ENCODE data around the gene KRT6B.

KRT6B gene

GRCh38 chr12:52405922-52406385, 46.0 kb downstream of the KRT6B start, which contains the start of gene KRT82:
KRT82 (minus strand) TSS chr12:52406335; CDS start chr12:52406277, 58 bp downstream.
- Histone ChIP-seq H3K9me3 (ENCODE audit: control insufficient read depth in 1 of 2, low read length in 2 of 2) (no peaks in the 10 kb centered on the region), H3K4me1 (ENCODE audit: control insufficient read depth in 1 of 2, insufficient read depth in 2 of 2, low read length in 2 of 2) (peaks cover 0 to 3% of the 10 kb centered on the region in 2 donors), H3K4me3 (ENCODE audit: low read depth in 1 of 2, low read length in 2 of 2) (no peak within 1 kb of the TSS), H3K36me3 (ENCODE audit: control insufficient read depth in 1 of 2, insufficient read depth in 2 of 2, low read length in 2 of 2) (no peaks in the 10 kb centered on the region), H3K27ac (ENCODE audit: low read length) (no peak within 1 kb of the TSS), H3K27me3 (ENCODE audit: low read depth, low read length) (no peaks in the 10 kb centered on the region)

GRCh38 chr12:52404951-52405350, 47.0 kb downstream of the KRT6B start:
- Histone ChIP-seq H3K4me1 (ENCODE audit: control insufficient read depth in 1 of 2, insufficient read depth in 2 of 2, low read length in 2 of 2) (no peaks in the 10 kb centered on the region), H3K9me3 (ENCODE audit: control insufficient read depth in 1 of 2, low read length in 2 of 2) (no peaks in the 10 kb centered on the region), H3K36me3 (ENCODE audit: control insufficient read depth in 1 of 2, insufficient read depth in 2 of 2, low read length in 2 of 2) (no peaks in the 10 kb centered on the region), H3K4me3 (ENCODE audit: low read depth in 1 of 2, low read length in 2 of 2) (no peak overlapping the region), H3K27ac (ENCODE audit: low read length) (no peak overlapping the region), H3K27me3 (ENCODE audit: low read depth, low read length) (no peaks in the 10 kb centered on the region)

GRCh38 chr12:52403561-52403960, 48.4 kb downstream of the KRT6B start:
- no peaks in the 10 kb centered on the region for H3K9me3 ChIP-seq (ENCODE audit: control insufficient read depth in 1 of 2, low read length in 2 of 2)
- H3K4me1 ChIP-seq (ENCODE audit: control insufficient read depth in 1 of 2, insufficient read depth in 2 of 2, low read length in 2 of 2) = no peaks in the 10 kb centered on the region
- no peak overlapping the region for H3K4me3 ChIP-seq (ENCODE audit: low read depth in 1 of 2, low read length in 2 of 2)
- no peak overlapping the region for H3K27ac ChIP-seq (ENCODE audit: low read length)
- no peaks in the 10 kb centered on the region for H3K36me3 ChIP-seq (ENCODE audit: control insufficient read depth in 1 of 2, insufficient read depth in 2 of 2, low read length in 2 of 2)
- no peaks in the 10 kb centered on the region for H3K27me3 ChIP-seq (ENCODE audit: low read depth, low read length)

- Histone ChIP-seq H3K4me3 (ENCODE audit: low read depth in 1 of 2, low read length in 2 of 2) (no peak overlapping the region), H3K27me3 (ENCODE audit: low read depth, low read length) (no peaks in the 10 kb centered on the region)
Observed at GRCh38 chr12:52402873-52403540, 48.9 kb downstream of the KRT6B start.

GRCh38 chr12:52402377-52402776, 49.6 kb downstream of the KRT6B start:
- H3K27me3 ChIP-seq (ENCODE audit: low read depth, low read length) = no peaks in the 10 kb centered on the region
- no peaks in the 10 kb centered on the region for H3K36me3 ChIP-seq (ENCODE audit: control insufficient read depth in 1 of 2, insufficient read depth in 2 of 2, low read length in 2 of 2)
- no peaks in the 10 kb centered on the region for H3K4me1 ChIP-seq (ENCODE audit: control insufficient read depth in 1 of 2, insufficient read depth in 2 of 2, low read length in 2 of 2)

More at GRCh38 chr12:52402873-52403540, 48.9 kb downstream of the KRT6B start:
- Histone ChIP-seq H3K36me3 (ENCODE audit: control insufficient read depth in 1 of 2, insufficient read depth in 2 of 2, low read length in 2 of 2) (no peaks in the 10 kb centered on the region), H3K4me1 (ENCODE audit: control insufficient read depth in 1 of 2, insufficient read depth in 2 of 2, low read length in 2 of 2) (no peaks in the 10 kb centered on the region), H3K27ac (ENCODE audit: low read length) (no peak overlapping the region), H3K9me3 (ENCODE audit: control insufficient read depth in 1 of 2, low read length in 2 of 2) (no peaks in the 10 kb centered on the region)

GRCh38 chr12:52401926-52402325, 50.0 kb downstream of the KRT6B start:
- H3K4me1 ChIP-seq (ENCODE audit: control insufficient read depth in 1 of 2, insufficient read depth in 2 of 2, low read length in 2 of 2) = no peaks in the 10 kb centered on the region
- no peaks in the 10 kb centered on the region for H3K36me3 ChIP-seq (ENCODE audit: control insufficient read depth in 1 of 2, insufficient read depth in 2 of 2, low read length in 2 of 2)
- no peaks in the 10 kb centered on the region for H3K9me3 ChIP-seq (ENCODE audit: control insufficient read depth in 1 of 2, low read length in 2 of 2)
- no peak overlapping the region for H3K27ac ChIP-seq (ENCODE audit: low read length)
- H3K4me3 ChIP-seq (ENCODE audit: low read depth in 1 of 2, low read length in 2 of 2) = no peak overlapping the region
- no peaks in the 10 kb centered on the region for H3K27me3 ChIP-seq (ENCODE audit: low read depth, low read length)

More at GRCh38 chr12:52402377-52402776, 49.6 kb downstream of the KRT6B start:
- Histone ChIP-seq H3K27ac (ENCODE audit: low read length) (no peak overlapping the region), H3K4me3 (ENCODE audit: low read depth in 1 of 2, low read length in 2 of 2) (no peak overlapping the region), H3K9me3 (ENCODE audit: control insufficient read depth in 1 of 2, low read length in 2 of 2) (no peaks in the 10 kb centered on the region)

GRCh38 chr12:52401526-52401925, 50.4 kb downstream of the KRT6B start:
- no peak overlapping the region for H3K4me3 ChIP-seq (ENCODE audit: low read depth in 1 of 2, low read length in 2 of 2)
- no peaks in the 10 kb centered on the region for H3K9me3 ChIP-seq (ENCODE audit: control insufficient read depth in 1 of 2, low read length in 2 of 2)
- no peak overlapping the region for H3K27ac ChIP-seq (ENCODE audit: low read length)
- H3K27me3 ChIP-seq (ENCODE audit: low read depth, low read length) = no peaks in the 10 kb centered on the region
- no peaks in the 10 kb centered on the region for H3K36me3 ChIP-seq (ENCODE audit: control insufficient read depth in 1 of 2, insufficient read depth in 2 of 2, low read length in 2 of 2)
- no peaks in the 10 kb centered on the region for H3K4me1 ChIP-seq (ENCODE audit: control insufficient read depth in 1 of 2, insufficient read depth in 2 of 2, low read length in 2 of 2)

- no peaks in the 10 kb centered on the region for H3K4me1 ChIP-seq (ENCODE audit: control insufficient read depth in 1 of 2, insufficient read depth in 2 of 2, low read length in 2 of 2)
- no peak overlapping the region for H3K4me3 ChIP-seq (ENCODE audit: low read depth in 1 of 2, low read length in 2 of 2)
- H3K36me3 ChIP-seq (ENCODE audit: control insufficient read depth in 1 of 2, insufficient read depth in 2 of 2, low read length in 2 of 2) = no peaks in the 10 kb centered on the region
- no peaks in the 10 kb centered on the region for H3K9me3 ChIP-seq (ENCODE audit: control insufficient read depth in 1 of 2, low read length in 2 of 2)
- H3K27me3 ChIP-seq (ENCODE audit: low read depth, low read length) = no peaks in the 10 kb centered on the region
- no peak overlapping the region for H3K27ac ChIP-seq (ENCODE audit: low read length)
Observed at GRCh38 chr12:52400906-52401305, 51.0 kb downstream of the KRT6B start.

- H3K4me1 ChIP-seq (ENCODE audit: control insufficient read depth in 1 of 2, insufficient read depth in 2 of 2, low read length in 2 of 2) = no peaks in the 10 kb centered on the region
- H3K9me3 ChIP-seq (ENCODE audit: control insufficient read depth in 1 of 2, low read length in 2 of 2) = no peaks in the 10 kb centered on the region
- H3K36me3 ChIP-seq (ENCODE audit: control insufficient read depth in 1 of 2, insufficient read depth in 2 of 2, low read length in 2 of 2) = no peaks in the 10 kb centered on the region
- no peak overlapping the region for H3K4me3 ChIP-seq (ENCODE audit: low read depth in 1 of 2, low read length in 2 of 2)
- H3K27ac ChIP-seq (ENCODE audit: low read length) = no peak overlapping the region
- H3K27me3 ChIP-seq (ENCODE audit: low read depth, low read length) = no peaks in the 10 kb centered on the region
Observed at GRCh38 chr12:52399756-52400155, 52.2 kb downstream of the KRT6B start.

- H3K4me3 ChIP-seq (ENCODE audit: low read depth in 1 of 2, low read length in 2 of 2) = no peak overlapping the region
- no peaks in the 10 kb centered on the region for H3K4me1 ChIP-seq (ENCODE audit: control insufficient read depth in 1 of 2, insufficient read depth in 2 of 2, low read length in 2 of 2)
- no peaks in the 10 kb centered on the region for H3K27me3 ChIP-seq (ENCODE audit: low read depth, low read length)
- no peaks in the 10 kb centered on the region for H3K36me3 ChIP-seq (ENCODE audit: control insufficient read depth in 1 of 2, insufficient read depth in 2 of 2, low read length in 2 of 2)
- H3K27ac ChIP-seq (ENCODE audit: low read length) = no peak overlapping the region
- H3K9me3 ChIP-seq (ENCODE audit: control insufficient read depth in 1 of 2, low read length in 2 of 2) = no peaks in the 10 kb centered on the region
Observed at GRCh38 chr12:52398176-52398575, 53.8 kb downstream of the KRT6B start.

- no peaks in the 10 kb centered on the region for H3K9me3 ChIP-seq (ENCODE audit: control insufficient read depth in 1 of 2, low read length in 2 of 2)
- no peaks in the 10 kb centered on the region for H3K36me3 ChIP-seq (ENCODE audit: control insufficient read depth in 1 of 2, insufficient read depth in 2 of 2, low read length in 2 of 2)
- no peaks in the 10 kb centered on the region for H3K27me3 ChIP-seq (ENCODE audit: low read depth, low read length)
- H3K27ac ChIP-seq (ENCODE audit: low read length) = no peak overlapping the region
- H3K4me1 ChIP-seq (ENCODE audit: control insufficient read depth in 1 of 2, insufficient read depth in 2 of 2, low read length in 2 of 2) = no peaks in the 10 kb centered on the region
- no peak overlapping the region for H3K4me3 ChIP-seq (ENCODE audit: low read depth in 1 of 2, low read length in 2 of 2)
Observed at GRCh38 chr12:52396656-52397055, 55.3 kb downstream of the KRT6B start.
